HG03139 (cell line): Measurements from ENCODE around the gene GSG1.

Source experiments
- ATAC-seq: cut with Tn5 transposase; IDR thresholded peaks from one replicate; pipeline ENCODE4 v1.9.1; 2021; ENCODE audit not compliant: unreplicated experiment

Gene GSG1

GRCh38 chr12:13103391-13104033 lies at the start of gene GSG1:
Gene GSG1 (minus strand): TSS chr12:13103667. CDS start chr12:13103512, 155 bp downstream.
- ATAC-seq: no peak

- ATAC-seq: no peak
Measured at GRCh38 chr12:13153180-13153579, 49.7 kb upstream of the GSG1 start.

- no peak for ATAC-seq
Measured at GRCh38 chr12:13152756-13153155, 49.3 kb upstream of the GSG1 start.

GRCh38 chr12:13152281-13152680 lies 48.8 kb upstream of the GSG1 start:
- ATAC-seq: no peak

- no peak for ATAC-seq
Measured at GRCh38 chr12:13149411-13149810, 45.9 kb upstream of the GSG1 start.

- no peak for ATAC-seq
Measured at GRCh38 chr12:13148485-13148847, 45.0 kb upstream of the GSG1 start.

GRCh38 chr12:13147688-13148484 lies 44.4 kb upstream of the GSG1 start:
- ATAC-seq: no peak

GRCh38 chr12:13146336-13146938 lies 43.0 kb upstream of the GSG1 start:
- ATAC-seq: no peak

- ATAC-seq: no peak
Measured at GRCh38 chr12:13144266-13144828, 40.9 kb upstream of the GSG1 start.

- no peak for ATAC-seq
Measured at GRCh38 chr12:13142747-13143146, 39.3 kb upstream of the GSG1 start.

- no peak for ATAC-seq
Measured at GRCh38 chr12:13141686-13142085, 38.2 kb upstream of the GSG1 start.

- ATAC-seq: no peak
Measured at GRCh38 chr12:13135371-13136178, 32.1 kb upstream of the GSG1 start.

GRCh38 chr12:13133886-13134285 lies 30.4 kb upstream of the GSG1 start:
- no peak for ATAC-seq

GRCh38 chr12:13130981-13131380 lies 27.5 kb upstream of the GSG1 start:
- no peak for ATAC-seq

GRCh38 chr12:13128291-13128965 lies 25.0 kb upstream of the GSG1 start:
- no peak for ATAC-seq

GRCh38 chr12:13127444-13127843 lies 24.0 kb upstream of the GSG1 start:
- ATAC-seq: no peak

GRCh38 chr12:13126494-13126893 lies 23.0 kb upstream of the GSG1 start:
- no peak for ATAC-seq

- ATAC-seq: no peak
Measured at GRCh38 chr12:13125996-13126395, 22.5 kb upstream of the GSG1 start.

- no peak for ATAC-seq
Measured at GRCh38 chr12:13124656-13125505, 21.4 kb upstream of the GSG1 start.

- ATAC-seq: no peak
Measured at GRCh38 chr12:13121568-13121967, 18.1 kb upstream of the GSG1 start.
